ENCODE data around the gene SPATS1. TPM values are rescaled to one million over a fixed set of nuclear protein-coding genes. Genes with fewer than 3 reads are reported as not detected.
"Not testable (repeated sequence)": the region's sequence is repeated elsewhere in the genome, so short reads cannot be mapped to it uniquely, and the experiment has no call there.

Gene SPATS1
- total RNA-seq, 2 donors from 2014 or later, result not detected

GRCh38 chr6:44332585-44332984 lies 9.9 kb upstream of the SPATS1 start:
- no peak for ATAC-seq
- no peak for DNase-seq (ENCODE audit: low spot score in 2 of 2)
- H3K9me3 Mint-ChIP-seq, result no peaks in the 10 kb centered on the region
- no peaks in the 10 kb centered on the region for H3K36me3 Mint-ChIP-seq
- no peak overlapping the region for H3K27ac Mint-ChIP-seq

GRCh38 chr6:44333273-44333919 lies 9.1 kb upstream of the SPATS1 start:
- no peak for ATAC-seq
- Mint-ChIP-seq H3K36me3 (no peaks in the 10 kb centered on the region), H3K27ac (no peak overlapping the region), H3K9me3 (no peaks in the 10 kb centered on the region)
- DNase-seq (ENCODE audit: low spot score in 2 of 2), result no peak

- Mint-ChIP-seq H3K9me3 (no peaks in the 10 kb centered on the region), H3K36me3 (no peaks in the 10 kb centered on the region), H3K27ac (no peak overlapping the region)
- no peak for ATAC-seq
- DNase-seq (ENCODE audit: low spot score in 2 of 2), result no peak
Observed at GRCh38 chr6:44333942-44334341, 8.5 kb upstream of the SPATS1 start.

- DNase-seq (ENCODE audit: low spot score in 2 of 2) (no peak), ATAC-seq (no peak)
- Mint-ChIP-seq H3K27ac (no peak overlapping the region), H3K9me3 (no peaks in the 10 kb centered on the region), H3K36me3 (no peaks in the 10 kb centered on the region)
Observed at GRCh38 chr6:44335631-44336030, 6.8 kb upstream of the SPATS1 start.

GRCh38 chr6:44338228-44339122 lies 4.0 kb upstream of the SPATS1 start:
- no peaks in the 10 kb centered on the region for H3K36me3 Mint-ChIP-seq
- no peak overlapping the region for H3K27ac Mint-ChIP-seq
- ATAC-seq (peak; percentile 81 to 85), DNase-seq (ENCODE audit: low spot score in 2 of 2) (peak; percentile 67 to 72)
- H3K9me3 Mint-ChIP-seq, result no peaks in the 10 kb centered on the region

GRCh38 chr6:44339301-44339700 lies 3.1 kb upstream of the SPATS1 start:
- Mint-ChIP-seq H3K36me3 (no peaks in the 10 kb centered on the region), H3K27ac (no peak overlapping the region), H3K9me3 (no peaks in the 10 kb centered on the region)
- DNase-seq (ENCODE audit: low spot score in 2 of 2) (no peak), ATAC-seq (peak in 1 of 2 donors; percentile 5)

- no peak for DNase-seq (ENCODE audit: low spot score in 2 of 2)
- Mint-ChIP-seq H3K9me3 (no peaks in the 10 kb centered on the region), H3K36me3 (no peaks in the 10 kb centered on the region), H3K27ac (no peak overlapping the region)
- ATAC-seq, result peak; percentile 85
Observed at GRCh38 chr6:44339763-44340625, 2.5 kb upstream of the SPATS1 start.

- Mint-ChIP-seq H3K36me3 (no peaks in the 10 kb centered on the region), H3K27ac (no peak overlapping the region), H3K9me3 (no peaks in the 10 kb centered on the region)
- ATAC-seq, result no peak
- DNase-seq (ENCODE audit: low spot score in 2 of 2), result no peak
Observed at GRCh38 chr6:44341095-44341890, 1.2 kb upstream of the SPATS1 start.

GRCh38 chr6:44342052-44342451 lies 398 bp upstream of the SPATS1 start:
- Mint-ChIP-seq H3K36me3 (no peaks in the 10 kb centered on the region), H3K27ac (no peak overlapping the region), H3K9me3 (no peaks in the 10 kb centered on the region)
- no peak for DNase-seq (ENCODE audit: low spot score in 2 of 2)
- ATAC-seq, result no peak

GRCh38 chr6:44346818-44347217 lies 4.4 kb downstream of the SPATS1 start:
- ATAC-seq; H3K36me3 Mint-ChIP-seq; H3K27ac Mint-ChIP-seq; H3K9me3 Mint-ChIP-seq; DNase-seq (ENCODE audit: low spot score in 2 of 2): not testable (repeated sequence)

GRCh38 chr6:44349904-44350649 lies 7.6 kb downstream of the SPATS1 start:
- Mint-ChIP-seq H3K27ac (no peak overlapping the region), H3K9me3 (no peaks in the 10 kb centered on the region), H3K36me3 (no peaks in the 10 kb centered on the region)
- ATAC-seq (no peak), DNase-seq (ENCODE audit: low spot score in 2 of 2) (no peak)

GRCh38 chr6:44350650-44350994 lies 8.2 kb downstream of the SPATS1 start:
- not testable (repeated sequence) for H3K36me3 Mint-ChIP-seq; DNase-seq (ENCODE audit: low spot score in 2 of 2); H3K9me3 Mint-ChIP-seq; ATAC-seq; H3K27ac Mint-ChIP-seq

GRCh38 chr6:44352259-44352658 lies 9.8 kb downstream of the SPATS1 start:
- DNase-seq (ENCODE audit: low spot score in 2 of 2) (no peak), ATAC-seq (no peak)
- Mint-ChIP-seq H3K27ac (no peak overlapping the region), H3K36me3 (no peaks in the 10 kb centered on the region), H3K9me3 (no peaks in the 10 kb centered on the region)

- no peak for DNase-seq (ENCODE audit: low spot score in 2 of 2)
- no peak overlapping the region for H3K27ac Mint-ChIP-seq
- no peaks in the 10 kb centered on the region for H3K36me3 Mint-ChIP-seq
- no peaks in the 10 kb centered on the region for H3K9me3 Mint-ChIP-seq
- ATAC-seq, result no peak
Observed at GRCh38 chr6:44353336-44353735, 10.9 kb downstream of the SPATS1 start.

- ATAC-seq, result no peak
- DNase-seq (ENCODE audit: low spot score in 2 of 2), result no peak
- Mint-ChIP-seq H3K27ac (no peak overlapping the region), H3K36me3 (no peaks in the 10 kb centered on the region), H3K9me3 (no peaks in the 10 kb centered on the region)
Observed at GRCh38 chr6:44355640-44356039, 13.2 kb downstream of the SPATS1 start.

- H3K27ac Mint-ChIP-seq, result no peak overlapping the region
Observed at GRCh38 chr6:44356487-44356886, 14.0 kb downstream of the SPATS1 start.

More at GRCh38 chr6:44356487-44356886, 14.0 kb downstream of the SPATS1 start:
- DNase-seq (ENCODE audit: low spot score in 2 of 2), result no peak
- no peak for ATAC-seq
- Mint-ChIP-seq H3K36me3 (no peaks in the 10 kb centered on the region), H3K9me3 (no peaks in the 10 kb centered on the region)

Measured in activated naive CD4-positive, alpha-beta T cell treated with anti-CD3 and anti-CD28 coated beads, Interleukin-2, amount 50 U/mL, for 72 hours (primary cell).